Measurements from ENCODE around the gene CD99. TPM values are rescaled to one million over a fixed set of nuclear protein-coding genes. Genes with fewer than 3 reads are reported as not detected.

The CD99 gene
- total and polyA plus RNA-seq, 9 of the 15 experiments (the other 6 are each of a cell fraction or from before 2014, with no cell fraction given): 5.0 to 55.3 (median 34.5) TPM

DNA sequence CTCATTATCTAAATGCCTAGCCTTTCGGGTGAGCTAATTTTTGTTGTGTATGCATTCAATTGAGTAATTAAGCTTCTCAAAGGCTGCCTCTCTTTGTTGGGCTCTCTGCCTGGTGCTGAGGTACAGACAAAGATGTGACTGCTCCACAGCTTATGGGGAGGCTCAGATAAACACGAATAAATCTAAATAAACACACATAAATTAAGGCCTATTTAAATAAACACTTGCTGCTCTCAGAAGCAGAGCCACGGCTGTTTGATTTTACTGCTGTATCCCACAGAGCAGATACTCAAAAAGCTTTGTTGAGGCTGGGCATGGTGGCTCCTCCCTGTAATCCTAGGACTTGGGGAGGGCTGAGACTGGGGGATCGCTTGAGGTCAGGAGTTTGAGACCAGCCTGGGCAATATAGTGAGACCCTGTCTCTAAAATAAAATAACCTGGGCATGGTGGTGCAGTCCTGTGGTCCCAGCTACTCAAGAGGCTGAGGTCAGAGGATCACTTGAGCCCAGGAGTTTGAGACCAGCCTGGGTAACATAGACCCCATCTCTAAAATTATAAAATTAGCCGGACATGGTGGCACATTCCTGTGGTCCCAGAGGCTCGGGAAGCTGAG lies 8.4 kb upstream of the CD99 start:
- Histone ChIP-seq H3K9me1 (ENCODE audit: control insufficient read depth, insufficient read depth, low read length) (no peaks in the 10 kb centered on the region), H3K4me3 (no peak overlapping the region), H3K9me3 (replicated peaks; ENCODE audit: control insufficient read depth, insufficient read depth, low read depth, low read length) (no peaks in the 10 kb centered on the region), H3K4me1 (replicated peaks in 1 of 2; ENCODE audit: control insufficient read depth in 2 of 2, insufficient read depth in 2 of 2, low read length in 2 of 2) (peaks cover 0 to 6% of the 10 kb centered on the region in 2 experiments; a peak in 2 of 5 replicates), H3K27me3 (ENCODE audit: control insufficient read depth in 2 of 2, insufficient read depth in 2 of 2, low read length in 2 of 2) (no peaks in the 10 kb centered on the region; a peak in 1 of 5 replicates), H2AFZ (ENCODE audit: low read depth, low read length) (no peak overlapping the region), H4K20me1 (replicated peaks; ENCODE audit: control insufficient read depth, insufficient read depth, low read length) (no peaks in the 10 kb centered on the region), H3K4me2 (ENCODE audit: insufficient read depth, low read length) (no peak overlapping the region), H3K36me3 (ENCODE audit: control insufficient read depth, insufficient read depth, low read length) (no peaks in the 10 kb centered on the region), H3K9ac (ENCODE audit: insufficient read depth in 1 of 2, low read depth in 2 of 2, low read length in 2 of 2) (no peak overlapping the region), H3K27ac (ENCODE audit: extremely low read depth, low read depth, low read length) (no peak overlapping the region), H3K79me2 (ENCODE audit: control insufficient read depth, insufficient read depth, low read length) (no peaks in the 10 kb centered on the region)
- no peak for ATAC-seq
- ChIA-PET CTCF (ENCODE audit: low intra/inter-chr PET ratio) (no interaction called here), POLR2A (no interaction called here)
- in situ Hi-C loops (cut with MboI): no loop called here
- no peak for FAIRE-seq
- BruUV-seq (replicated peaks): no TSS peak
- TF ChIP-seq ZNF507 (tag; conservative IDR thresholded peaks at IDR 0.05) (no peak), ARHGAP35 (IDR thresholded peaks at IDR 0.05; ENCODE audit: partially characterized antibody) (no peak), ZNF217 (CRISPR knock-in tag; IDR thresholded peaks at IDR 0.05) (no peak), HNRNPL (IDR thresholded peaks at IDR 0.05; ENCODE audit: low read depth, low read length) (no peak), ZNF583 (CRISPR knock-in tag; IDR thresholded peaks at IDR 0.05) (no peak)
- TF ChIP-seq, protein P1, sequence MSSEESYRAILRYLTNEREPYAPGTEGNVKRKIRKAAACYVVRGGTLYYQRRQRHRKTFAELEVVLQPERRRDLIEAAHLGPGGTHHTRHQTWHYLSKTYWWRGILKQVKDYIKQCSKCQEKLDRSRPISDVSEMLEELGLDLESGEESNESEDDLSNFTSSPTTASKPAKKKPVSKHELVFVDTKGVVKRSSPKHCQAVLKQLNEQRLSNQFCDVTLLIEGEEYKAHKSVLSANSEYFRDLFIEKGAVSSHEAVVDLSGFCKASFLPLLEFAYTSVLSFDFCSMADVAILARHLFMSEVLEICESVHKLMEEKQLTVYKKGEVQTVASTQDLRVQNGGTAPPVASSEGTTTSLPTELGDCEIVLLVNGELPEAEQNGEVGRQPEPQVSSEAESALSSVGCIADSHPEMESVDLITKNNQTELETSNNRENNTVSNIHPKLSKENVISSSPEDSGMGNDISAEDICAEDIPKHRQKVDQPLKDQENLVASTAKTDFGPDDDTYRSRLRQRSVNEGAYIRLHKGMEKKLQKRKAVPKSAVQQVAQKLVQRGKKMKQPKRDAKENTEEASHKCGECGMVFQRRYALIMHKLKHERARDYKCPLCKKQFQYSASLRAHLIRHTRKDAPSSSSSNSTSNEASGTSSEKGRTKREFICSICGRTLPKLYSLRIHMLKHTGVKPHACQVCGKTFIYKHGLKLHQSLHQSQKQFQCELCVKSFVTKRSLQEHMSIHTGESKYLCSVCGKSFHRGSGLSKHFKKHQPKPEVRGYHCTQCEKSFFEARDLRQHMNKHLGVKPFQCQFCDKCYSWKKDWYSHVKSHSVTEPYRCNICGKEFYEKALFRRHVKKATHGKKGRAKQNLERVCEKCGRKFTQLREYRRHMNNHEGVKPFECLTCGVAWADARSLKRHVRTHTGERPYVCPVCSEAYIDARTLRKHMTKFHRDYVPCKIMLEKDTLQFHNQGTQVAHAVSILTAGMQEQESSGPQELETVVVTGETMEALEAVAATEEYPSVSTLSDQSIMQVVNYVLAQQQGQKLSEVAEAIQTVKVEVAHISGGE (CRISPR knock-in tag; IDR thresholded peaks at IDR 0.05): no peak
- TF ChIP-seq, protein P2, sequence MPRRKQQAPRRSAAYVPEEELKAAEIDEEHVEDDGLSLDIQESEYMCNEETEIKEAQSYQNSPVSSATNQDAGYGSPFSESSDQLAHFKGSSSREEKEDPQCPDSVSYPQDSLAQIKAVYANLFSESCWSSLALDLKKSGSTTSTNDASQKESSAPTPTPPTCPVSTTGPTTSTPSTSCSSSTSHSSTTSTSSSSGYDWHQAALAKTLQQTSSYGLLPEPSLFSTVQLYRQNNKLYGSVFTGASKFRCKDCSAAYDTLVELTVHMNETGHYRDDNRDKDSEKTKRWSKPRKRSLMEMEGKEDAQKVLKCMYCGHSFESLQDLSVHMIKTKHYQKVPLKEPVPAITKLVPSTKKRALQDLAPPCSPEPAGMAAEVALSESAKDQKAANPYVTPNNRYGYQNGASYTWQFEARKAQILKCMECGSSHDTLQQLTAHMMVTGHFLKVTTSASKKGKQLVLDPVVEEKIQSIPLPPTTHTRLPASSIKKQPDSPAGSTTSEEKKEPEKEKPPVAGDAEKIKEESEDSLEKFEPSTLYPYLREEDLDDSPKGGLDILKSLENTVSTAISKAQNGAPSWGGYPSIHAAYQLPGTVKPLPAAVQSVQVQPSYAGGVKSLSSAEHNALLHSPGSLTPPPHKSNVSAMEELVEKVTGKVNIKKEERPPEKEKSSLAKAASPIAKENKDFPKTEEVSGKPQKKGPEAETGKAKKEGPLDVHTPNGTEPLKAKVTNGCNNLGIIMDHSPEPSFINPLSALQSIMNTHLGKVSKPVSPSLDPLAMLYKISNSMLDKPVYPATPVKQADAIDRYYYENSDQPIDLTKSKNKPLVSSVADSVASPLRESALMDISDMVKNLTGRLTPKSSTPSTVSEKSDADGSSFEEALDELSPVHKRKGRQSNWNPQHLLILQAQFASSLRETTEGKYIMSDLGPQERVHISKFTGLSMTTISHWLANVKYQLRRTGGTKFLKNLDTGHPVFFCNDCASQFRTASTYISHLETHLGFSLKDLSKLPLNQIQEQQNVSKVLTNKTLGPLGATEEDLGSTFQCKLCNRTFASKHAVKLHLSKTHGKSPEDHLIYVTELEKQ (CRISPR knock-in tag; IDR thresholded peaks at IDR 0.05): no peak
- intact Hi-C loops (cut with micrococcal nuclease): no loop called here
- DNase-seq (ENCODE audit: extremely low read depth in 1 of 4, low spot score in 3 of 4): no peak
- 3% methylated on average over 5 of the region's 6 CpGs for WGBS (ENCODE audit: insufficient coverage, low coverage, missing lambda C conversion rate)
